ENCODE results near the gene DRD2.

Gene DRD2

DNA sequence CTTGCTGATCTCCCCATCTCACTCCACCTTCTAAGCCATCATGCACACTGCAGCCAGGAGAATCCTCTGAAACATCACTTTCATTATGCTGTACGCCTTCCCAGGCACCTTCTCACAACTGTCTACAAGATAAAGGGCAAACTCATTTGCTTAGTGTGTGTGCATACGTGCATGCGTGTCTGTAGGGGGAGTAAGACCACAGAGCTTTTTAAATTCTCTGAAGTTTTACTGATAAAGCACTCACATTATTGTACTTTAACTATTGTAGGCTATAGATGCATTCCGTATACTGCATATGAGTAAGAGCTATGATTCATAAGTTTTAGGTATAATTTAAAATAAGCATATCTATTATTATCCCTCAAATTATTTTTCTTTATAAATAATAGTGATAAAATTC lies 102.9 kb downstream of the DRD2 start:
- DNase-seq (ENCODE audit: low spot score) = no peak

DNA sequence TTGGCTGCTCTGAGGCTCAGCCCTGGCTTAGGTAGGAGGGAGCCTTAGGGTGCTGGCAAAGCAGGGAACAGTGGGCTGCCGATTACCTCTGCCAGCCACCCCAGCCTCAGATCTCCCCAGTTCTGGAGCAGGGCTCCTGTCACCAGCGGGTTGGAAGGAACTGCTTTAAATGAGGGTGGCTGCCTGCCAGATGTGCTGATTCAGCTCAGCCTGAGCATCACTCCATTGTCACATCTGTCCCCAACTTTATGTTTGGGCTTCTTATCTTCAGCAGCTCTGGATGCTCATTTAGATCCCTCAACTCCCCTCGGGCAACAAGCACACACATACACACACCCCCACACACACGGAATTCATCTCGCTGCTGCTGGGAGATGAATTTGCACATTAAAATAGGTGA lies 104.6 kb downstream of the DRD2 start:
- DNase-seq (ENCODE audit: low spot score) = peak; percentile 26

DNA sequence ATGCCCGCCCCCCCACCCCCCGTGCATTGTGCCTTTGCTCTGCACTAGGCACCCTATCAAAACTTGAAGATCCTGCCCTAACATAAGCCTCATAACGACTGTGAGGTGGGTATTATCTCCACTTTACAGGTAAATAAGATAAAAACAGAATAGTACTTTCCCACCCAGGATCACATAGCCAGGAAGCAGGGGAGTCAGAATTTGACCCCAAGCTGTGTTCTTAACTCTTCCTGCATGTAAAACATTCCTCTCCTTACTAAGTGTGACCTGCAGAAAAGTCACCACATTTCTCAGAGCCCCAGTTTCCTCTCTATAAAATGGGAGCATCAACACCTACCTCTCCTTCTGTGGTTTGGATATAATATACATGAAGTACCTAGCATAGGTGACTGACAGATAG lies 105.8 kb downstream of the DRD2 start:
- DNase-seq (ENCODE audit: low spot score) = no peak

DNA sequence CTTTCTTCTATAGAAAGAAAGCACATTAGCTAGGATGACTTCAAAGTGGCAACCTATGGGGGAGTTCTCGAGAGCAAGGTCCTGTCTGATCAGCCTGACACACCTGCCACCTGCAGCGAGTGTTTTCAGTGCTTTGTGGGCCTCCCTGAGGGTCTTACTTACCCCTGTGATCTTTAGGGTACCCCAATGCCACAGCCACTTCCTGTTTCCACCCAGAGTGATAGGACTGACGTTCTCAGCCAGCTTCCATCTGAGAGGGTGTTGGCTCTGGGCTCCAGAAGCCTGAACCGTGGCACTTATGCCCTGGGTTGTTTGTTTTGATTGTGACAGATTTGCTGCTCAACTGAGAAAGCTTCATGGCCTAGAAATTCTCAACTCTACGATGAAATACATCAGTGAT lies 109.3 kb downstream of the DRD2 start:
- no peak for DNase-seq (ENCODE audit: low spot score)

DNA sequence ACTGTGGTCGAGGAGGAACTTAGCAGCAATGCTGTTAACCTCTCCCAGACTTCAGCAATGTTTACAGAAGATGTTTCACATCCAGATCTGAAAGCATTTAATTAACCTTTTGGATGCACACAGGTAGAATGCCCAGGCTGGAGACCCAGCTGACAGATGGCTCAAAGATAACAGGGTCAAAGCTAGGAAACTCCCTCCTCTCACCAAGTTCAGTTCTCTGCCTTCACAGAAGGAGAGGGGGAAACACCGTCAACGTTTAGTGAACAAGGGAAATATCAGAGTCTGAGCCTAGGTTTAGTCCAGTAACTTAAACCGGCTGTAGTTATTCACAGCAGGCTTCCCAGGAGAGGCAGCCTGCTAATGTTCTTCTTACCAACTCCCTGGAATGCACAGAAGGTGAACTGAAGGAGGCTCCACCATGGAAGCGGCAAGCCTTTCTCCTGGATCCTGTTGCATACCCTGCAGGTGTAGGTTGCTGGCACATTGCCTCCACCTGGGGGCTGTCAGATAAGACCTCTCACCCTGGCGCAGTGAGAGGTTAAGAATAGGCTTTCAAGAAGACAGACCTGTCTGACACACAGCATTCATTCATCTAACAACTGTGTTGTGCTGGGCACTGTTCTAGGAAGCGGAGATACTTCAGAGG lies 111.1 kb downstream of the DRD2 start:
- no peak for DNase-seq (ENCODE audit: low spot score)

DNA sequence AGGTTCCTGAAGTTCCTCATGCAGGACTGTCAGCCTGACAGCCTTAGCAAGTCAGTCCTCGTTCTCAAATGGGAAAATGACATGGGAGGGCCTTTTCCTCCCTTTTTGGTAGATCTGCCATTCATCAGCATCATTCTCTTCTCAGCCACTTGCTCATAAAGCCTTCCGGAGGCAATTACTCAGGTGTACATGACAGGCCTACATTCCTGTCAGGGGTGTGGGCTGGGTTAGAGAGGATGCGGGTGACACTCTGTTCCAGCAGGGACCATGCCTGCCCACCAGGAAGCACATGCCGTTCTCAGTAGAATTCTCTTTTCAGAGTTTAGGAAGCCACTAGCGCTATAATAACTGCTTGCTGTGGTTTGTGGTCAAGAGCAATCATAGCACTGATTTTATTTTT lies 111.8 kb downstream of the DRD2 start:
- no peak for DNase-seq (ENCODE audit: low spot score)

Data from globus pallidus (tissue), 1 donor.